ENCODE data around the gene SIPA1. TPM values are rescaled to one million over a fixed set of nuclear protein-coding genes. Genes with fewer than 3 reads are reported as not detected.

SIPA1 gene
- total RNA-seq, 2 donors from 2014 or later: 47.9 to 69.8 TPM

DNA sequence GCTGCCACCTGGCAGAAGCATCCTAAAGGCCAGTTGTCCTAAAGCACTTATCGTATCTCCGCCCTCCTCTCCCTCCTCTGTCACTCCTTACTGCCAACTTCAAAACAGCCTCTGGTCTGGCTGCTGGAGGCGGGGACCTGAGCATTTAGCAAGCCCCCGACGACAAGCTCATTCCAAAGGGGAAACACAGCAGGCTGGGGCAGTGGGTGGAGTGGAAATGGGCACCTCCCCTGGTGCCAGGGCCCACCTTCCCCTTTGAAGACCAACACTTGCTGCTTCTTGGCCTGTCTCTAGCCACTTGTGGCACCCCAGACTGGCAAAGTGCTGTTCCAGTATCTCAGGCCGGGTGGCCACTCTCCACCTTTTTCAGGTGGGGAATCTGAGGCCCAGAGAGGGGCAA is 27.5 kb upstream of the SIPA1 start:
- ATAC-seq (ENCODE audit: insufficient number of reproducible peaks, low FRiP score, low read depth): no peak
- DNase-seq (ENCODE audit: low spot score): no peak
- TF ChIP-seq, protein P1, sequence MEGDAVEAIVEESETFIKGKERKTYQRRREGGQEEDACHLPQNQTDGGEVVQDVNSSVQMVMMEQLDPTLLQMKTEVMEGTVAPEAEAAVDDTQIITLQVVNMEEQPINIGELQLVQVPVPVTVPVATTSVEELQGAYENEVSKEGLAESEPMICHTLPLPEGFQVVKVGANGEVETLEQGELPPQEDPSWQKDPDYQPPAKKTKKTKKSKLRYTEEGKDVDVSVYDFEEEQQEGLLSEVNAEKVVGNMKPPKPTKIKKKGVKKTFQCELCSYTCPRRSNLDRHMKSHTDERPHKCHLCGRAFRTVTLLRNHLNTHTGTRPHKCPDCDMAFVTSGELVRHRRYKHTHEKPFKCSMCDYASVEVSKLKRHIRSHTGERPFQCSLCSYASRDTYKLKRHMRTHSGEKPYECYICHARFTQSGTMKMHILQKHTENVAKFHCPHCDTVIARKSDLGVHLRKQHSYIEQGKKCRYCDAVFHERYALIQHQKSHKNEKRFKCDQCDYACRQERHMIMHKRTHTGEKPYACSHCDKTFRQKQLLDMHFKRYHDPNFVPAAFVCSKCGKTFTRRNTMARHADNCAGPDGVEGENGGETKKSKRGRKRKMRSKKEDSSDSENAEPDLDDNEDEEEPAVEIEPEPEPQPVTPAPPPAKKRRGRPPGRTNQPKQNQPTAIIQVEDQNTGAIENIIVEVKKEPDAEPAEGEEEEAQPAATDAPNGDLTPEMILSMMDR (IDR thresholded peaks at IDR 0.05): no peak
- peak overlapping the region in 1 of 2 donors; percentile 30 for H3K27ac ChIP-seq
- peak overlapping the region; percentile 73 for H3K4me3 ChIP-seq
- H3K36me3 ChIP-seq: peaks cover 17% of the 10 kb centered on the region
- no peaks in the 10 kb centered on the region for H3K27me3 ChIP-seq (replicated peaks; ENCODE audit: insufficient read depth)
- H3K4me1 ChIP-seq (ENCODE audit: control insufficient read depth in 1 of 2, low read depth in 2 of 2): peaks cover 17 to 55% of the 10 kb centered on the region in 2 donors
- H3K9me3 ChIP-seq: no peaks in the 10 kb centered on the region

DNA sequence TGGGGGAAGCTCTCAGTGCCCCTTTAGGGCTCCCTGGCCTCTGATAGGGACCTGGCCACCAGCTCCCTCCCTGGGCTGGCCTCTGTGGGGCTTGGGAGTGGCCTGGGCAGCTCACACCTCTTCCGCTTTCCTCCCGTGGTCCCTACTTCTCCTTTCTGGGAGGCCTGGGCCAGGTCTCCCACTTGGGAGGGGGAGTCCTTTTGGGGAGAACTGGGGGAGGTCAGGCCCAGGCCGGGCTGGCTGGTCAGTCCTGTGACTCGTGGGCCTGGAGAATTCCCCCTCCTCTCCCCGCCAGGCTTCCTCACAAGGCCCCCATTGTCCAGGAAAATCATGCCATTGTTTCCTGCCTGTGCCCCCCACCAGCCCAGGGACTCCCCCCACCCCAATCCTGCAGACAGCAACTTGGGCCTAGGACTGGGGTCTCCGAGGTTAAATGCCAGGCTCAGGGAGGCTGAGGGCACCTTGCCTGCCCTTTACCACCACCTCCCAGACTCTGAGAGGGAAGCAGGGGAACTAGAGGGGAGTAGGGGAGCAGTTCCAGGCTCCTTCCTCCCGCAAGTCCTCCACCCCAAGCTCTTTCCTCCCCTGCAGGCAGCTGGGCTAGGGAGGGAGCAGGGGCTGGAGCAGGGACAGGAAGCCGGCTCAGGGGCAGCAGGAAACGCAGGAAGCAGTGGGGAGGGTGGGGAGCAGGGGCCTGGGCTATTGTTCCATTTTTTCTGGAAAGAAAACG is 26.7 kb upstream of the SIPA1 start:
- peaks cover 11% of the 10 kb centered on the region for H3K36me3 ChIP-seq
- peak overlapping the region in 1 of 2 donors; percentile 30 for H3K27ac ChIP-seq
- no peak for ATAC-seq (ENCODE audit: insufficient number of reproducible peaks, low FRiP score, low read depth)
- no peaks in the 10 kb centered on the region for H3K9me3 ChIP-seq
- no peak for DNase-seq (ENCODE audit: low spot score)
- no peaks in the 10 kb centered on the region for H3K27me3 ChIP-seq (replicated peaks; ENCODE audit: insufficient read depth)
- H3K4me1 ChIP-seq (ENCODE audit: control insufficient read depth in 1 of 2, low read depth in 2 of 2): peaks cover 17 to 55% of the 10 kb centered on the region in 2 donors
- peak overlapping the region; percentile 73 for H3K4me3 ChIP-seq
- TF ChIP-seq, protein P1 (IDR thresholded peaks at IDR 0.05): no peak

DNA sequence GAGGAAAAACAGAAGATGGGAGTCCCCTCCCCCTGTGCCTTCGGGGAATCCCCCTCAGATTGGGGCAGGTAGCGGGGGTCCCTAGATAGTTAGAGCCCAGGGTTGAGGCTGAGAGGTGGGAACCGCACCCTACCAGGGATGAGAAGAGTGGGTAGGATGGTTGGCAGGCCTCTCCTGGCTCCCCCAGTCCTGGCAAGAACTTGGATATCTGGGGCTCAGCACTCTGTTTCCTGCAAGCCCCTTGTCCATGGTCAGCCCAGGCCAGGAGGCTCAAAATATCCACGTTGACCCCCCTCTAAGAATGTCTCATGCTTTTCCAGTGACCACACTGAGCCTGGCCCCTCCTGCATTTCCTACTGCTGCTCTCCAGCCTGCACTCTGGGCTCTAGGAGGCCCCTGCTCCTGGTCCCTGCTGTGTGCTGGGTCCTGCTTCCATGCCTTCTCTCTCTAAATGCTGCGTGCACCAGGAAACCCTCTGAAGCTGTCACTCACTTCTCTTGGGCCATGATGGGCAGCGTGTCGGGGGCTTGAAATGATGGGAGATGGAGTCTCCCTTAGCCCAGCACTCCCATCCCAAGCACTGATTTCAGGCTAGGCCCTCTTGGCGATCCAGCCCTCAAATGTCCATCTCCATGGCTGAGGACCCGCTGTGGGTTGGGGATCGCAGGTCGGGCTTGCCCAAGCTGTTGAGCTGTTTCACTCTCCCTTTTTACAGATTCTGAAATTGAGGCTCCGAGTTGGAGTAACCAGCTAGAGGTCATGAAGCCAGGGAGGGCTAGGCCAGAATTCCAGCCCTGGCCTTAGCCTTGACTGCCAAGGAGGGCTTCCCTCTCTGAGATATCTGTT is 25.9 kb upstream of the SIPA1 start:
- Histone ChIP-seq H3K27ac (peak overlapping the region; percentile 44 to 97), H3K4me3 (peak overlapping the region; percentile 73), H3K9me3 (no peaks in the 10 kb centered on the region), H3K4me1 (ENCODE audit: control insufficient read depth in 1 of 2, low read depth in 2 of 2) (peaks cover 24 to 57% of the 10 kb centered on the region in 2 donors), H3K27me3 (replicated peaks; ENCODE audit: insufficient read depth) (no peaks in the 10 kb centered on the region), H3K36me3 (peaks cover 11% of the 10 kb centered on the region)
- DNase-seq (ENCODE audit: low spot score) (no peak), ATAC-seq (ENCODE audit: insufficient number of reproducible peaks, low FRiP score, low read depth) (no peak)
- TF ChIP-seq, protein P1 (IDR thresholded peaks at IDR 0.05): no peak

DNA sequence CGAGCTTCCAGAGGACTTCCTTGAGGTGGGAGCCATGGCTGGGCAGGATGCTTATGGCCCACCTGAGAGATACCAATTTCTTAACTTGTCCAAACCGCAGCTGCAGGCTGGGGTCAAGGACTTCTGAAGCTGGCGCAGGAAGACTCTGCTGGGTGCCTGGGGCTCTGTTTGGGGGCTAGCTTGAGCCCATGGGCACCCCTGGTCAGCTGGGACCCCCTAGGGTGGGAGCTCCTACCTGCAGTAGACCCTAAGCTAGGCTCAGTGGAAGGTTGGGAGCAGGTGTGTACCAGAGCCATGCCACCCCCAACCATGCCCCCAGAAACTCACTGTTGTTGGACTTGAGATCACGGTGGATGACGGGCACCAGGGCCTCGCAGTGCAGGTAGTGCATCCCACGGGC is 25.2 kb upstream of the SIPA1 start:
- TF ChIP-seq, protein P1 (IDR thresholded peaks at IDR 0.05): no peak
- no peak for ATAC-seq (ENCODE audit: insufficient number of reproducible peaks, low FRiP score, low read depth)
- peaks cover 16% of the 10 kb centered on the region for H3K36me3 ChIP-seq

More for the DNA sequence above, 25.2 kb upstream of the SIPA1 start:
- H3K27ac ChIP-seq: peak overlapping the region; percentile 44 to 97
- no peak for DNase-seq (ENCODE audit: low spot score)
- H3K4me3 ChIP-seq: peak overlapping the region; percentile 73
- H3K4me1 ChIP-seq (ENCODE audit: control insufficient read depth in 1 of 2, low read depth in 2 of 2): peaks cover 28 to 59% of the 10 kb centered on the region in 2 donors
- no peaks in the 10 kb centered on the region for H3K27me3 ChIP-seq (replicated peaks; ENCODE audit: insufficient read depth)
- no peaks in the 10 kb centered on the region for H3K9me3 ChIP-seq
